PFSK-1 (cell line): ENCODE results near the gene QPCT.

Experiments used
- SIN3A ChIP-seq: IDR thresholded peaks from 2 replicates; pipeline ENCODE4 v1.6.1; 2012; ENCODE audit warnings: mild to moderate bottlenecking, low read length, moderate library complexity, borderline replicate concordance; ENCODE audit not compliant: insufficient read depth
- TAF1 ChIP-seq: IDR thresholded peaks from 2 replicates; pipeline ENCODE4 v1.6.1; 2012; ENCODE audit warnings: low read length, control low read depth, borderline replicate concordance; ENCODE audit not compliant: insufficient read depth

GRCh38 chr2:37326285-37326684, 18.1 kb upstream of the QPCT start:
- TF ChIP-seq TAF1 (no peak), SIN3A (no peak)
